Measurements from ENCODE around the gene MRPS24. TPM values are rescaled to one million over a fixed set of nuclear protein-coding genes. Genes with fewer than 3 reads are reported as not detected.

Gene MRPS24
- 53.5 and 58.4 TPM in 2 replicates for total RNA-seq

GRCh38 chr7:43869006-43869866, at the start of gene MRPS24:
MRPS24 (minus strand) TSS chr7:43869517; CDS start chr7:43869495, 22 bp downstream.

GRCh38 chr7:43906331-43907010, 37.2 kb upstream of the MRPS24 start, which contains the start of gene URGCP:
URGCP (minus strand) TSS chr7:43906596; CDS start chr7:43906575, 21 bp downstream.

Other genes with a start within 250 kb of the MRPS24 start
- 35.4 and 35.8 TPM in 2 replicates for gene COA1, start 140.0 kb downstream of the MRPS24 start, total RNA-seq
- gene BLVRA, start 110.8 kb downstream of the MRPS24 start, total RNA-seq: 35.6 and 35.8 TPM in 2 replicates
- 30.0 and 32.1 TPM in 2 replicates for gene URGCP, start 37.1 kb upstream of the MRPS24 start, total RNA-seq
- 11.3 and 12.0 TPM in 2 replicates for gene UBE2D4, start 56.9 kb upstream of the MRPS24 start, total RNA-seq
- gene SPDYE1, start 128.4 kb upstream of the MRPS24 start, total RNA-seq: not detected in 2 replicates
- 160 and 166 TPM in 2 replicates for gene DBNL, start 175.2 kb upstream of the MRPS24 start, total RNA-seq
- 0.26 and 1.2 TPM in 2 replicates for gene PGAM2, start 196.1 kb upstream of the MRPS24 start, total RNA-seq
- gene POLM, start 213.0 kb upstream of the MRPS24 start, total RNA-seq: 13.6 and 16.9 TPM in 2 replicates
- gene AEBP1, start 234.8 kb upstream of the MRPS24 start, total RNA-seq: 141 and 228 TPM in 2 replicates